Measurements from ENCODE around the gene CPXM2.

The CPXM2 gene

GRCh38 chr10:123906884-123907652 lies 15.5 kb upstream of the CPXM2 start:
- no peak overlapping the region for H3K4me3 ChIP-seq (ENCODE audit: low read length)
- no peak for DNase-seq (ENCODE audit: low read depth)
- no peak for TF ChIP-seq CTCF (conservative IDR thresholded peaks at IDR 0.05; ENCODE audit: low read depth, low read length)

- TF ChIP-seq CTCF (conservative IDR thresholded peaks at IDR 0.05; ENCODE audit: low read depth, low read length): no peak
- H3K4me3 ChIP-seq (ENCODE audit: low read length): no peak overlapping the region
- no peak for DNase-seq (ENCODE audit: low read depth)
Observed at GRCh38 chr10:123906296-123906695, 14.7 kb upstream of the CPXM2 start.

GRCh38 chr10:123904834-123905409 lies 13.3 kb upstream of the CPXM2 start:
- DNase-seq (ENCODE audit: low read depth): no peak
- no peak overlapping the region for H3K4me3 ChIP-seq (ENCODE audit: low read length)
- TF ChIP-seq CTCF (conservative IDR thresholded peaks at IDR 0.05; ENCODE audit: low read depth, low read length): no peak

GRCh38 chr10:123903621-123904020 lies 12.0 kb upstream of the CPXM2 start:
- H3K4me3 ChIP-seq (ENCODE audit: low read length): no peak overlapping the region
- no peak for TF ChIP-seq CTCF (conservative IDR thresholded peaks at IDR 0.05; ENCODE audit: low read depth, low read length)
- DNase-seq (ENCODE audit: low read depth): no peak

GRCh38 chr10:123901621-123902020 lies 10.0 kb upstream of the CPXM2 start:
- no peak for TF ChIP-seq CTCF (conservative IDR thresholded peaks at IDR 0.05; ENCODE audit: low read depth, low read length)
- no peak overlapping the region for H3K4me3 ChIP-seq (ENCODE audit: low read length)
- no peak for DNase-seq (ENCODE audit: low read depth)

GRCh38 chr10:123897146-123897545 lies 5.5 kb upstream of the CPXM2 start:
- no peak for DNase-seq (ENCODE audit: low read depth)
- peak; percentile 29 for TF ChIP-seq CTCF (conservative IDR thresholded peaks at IDR 0.05; ENCODE audit: low read depth, low read length)
- H3K4me3 ChIP-seq (ENCODE audit: low read length): no peak overlapping the region

Measured in retinal pigment epithelial cell (primary cell).